Measurements from ENCODE around the gene DENND4B.
A peak's percentile ranks its signal among the peaks of the same experiment; 100 is the strongest.

DENND4B gene

GRCh38 chr1:153968408-153968807 is 21.9 kb upstream of the DENND4B start:
- DNase-seq (ENCODE audit: low read depth), result no peak

GRCh38 chr1:153968000-153968363 is 21.5 kb upstream of the DENND4B start:
- DNase-seq (ENCODE audit: low read depth), result no peak

- peak; percentile 90 for DNase-seq (ENCODE audit: low read depth)
Observed at GRCh38 chr1:153967107-153967999, 20.8 kb upstream of the DENND4B start, which contains the start of gene CREB3L4. Gene CREB3L4 (plus strand): TSS chr1:153967902. CDS start chr1:153968526, 624 bp downstream.

GRCh38 chr1:153963850-153964331 is 17.4 kb upstream of the DENND4B start:
- peak; percentile 45 for DNase-seq (ENCODE audit: low read depth)

GRCh38 chr1:153963030-153963849 is 16.7 kb upstream of the DENND4B start, which contains the start of gene SLC39A1:
Gene SLC39A1 (minus strand): TSS chr1:153963537. CDS start chr1:153962715, 822 bp downstream.
- peak; percentile 88 for DNase-seq (ENCODE audit: low read depth)

GRCh38 chr1:153962088-153963029 is 15.8 kb upstream of the DENND4B start:
- no peak for DNase-seq (ENCODE audit: low read depth)

GRCh38 chr1:153961421-153961820 is 14.9 kb upstream of the DENND4B start:
- no peak for DNase-seq (ENCODE audit: low read depth)

GRCh38 chr1:153960206-153960605 is 13.7 kb upstream of the DENND4B start:
- DNase-seq (ENCODE audit: low read depth), result no peak

- DNase-seq (ENCODE audit: low read depth), result no peak
Observed at GRCh38 chr1:153959454-153959853, 12.9 kb upstream of the DENND4B start.

GRCh38 chr1:153958961-153959260 is 12.4 kb upstream of the DENND4B start:
- no peak for DNase-seq (ENCODE audit: low read depth)

GRCh38 chr1:153958111-153958960 is 11.8 kb upstream of the DENND4B start, which contains the start of gene CRTC2:
Gene CRTC2 (minus strand): TSS chr1:153958612. CDS start chr1:153958497, 115 bp downstream.
- peak; percentile 85 for DNase-seq (ENCODE audit: low read depth)

GRCh38 chr1:153957744-153958110 is 11.2 kb upstream of the DENND4B start:
- no peak for DNase-seq (ENCODE audit: low read depth)

GRCh38 chr1:153956997-153957715 is 10.6 kb upstream of the DENND4B start:
- no peak for DNase-seq (ENCODE audit: low read depth)

- no peak for DNase-seq (ENCODE audit: low read depth)
Observed at GRCh38 chr1:153954826-153955225, 8.3 kb upstream of the DENND4B start.

- DNase-seq (ENCODE audit: low read depth), result no peak
Observed at GRCh38 chr1:153953859-153954365, 7.4 kb upstream of the DENND4B start.

GRCh38 chr1:153951801-153952200 is 5.3 kb upstream of the DENND4B start:
- no peak for DNase-seq (ENCODE audit: low read depth)

GRCh38 chr1:153951183-153951582 is 4.7 kb upstream of the DENND4B start:
- no peak for DNase-seq (ENCODE audit: low read depth)

- no peak for DNase-seq (ENCODE audit: low read depth)
Observed at GRCh38 chr1:153945795-153946621, 510 bp downstream of the DENND4B start.
